GM18505 (cell line): Measurements from ENCODE around the gene RAI1.

Source experiments
- ATAC-seq: cut with Tn5 transposase; IDR thresholded peaks from one replicate; pipeline ENCODE4 v1.9.1; 2021; ENCODE audit not compliant: unreplicated experiment
- POLR2A ChIP-seq: IDR thresholded peaks from 4 replicates; pipeline ENCODE4 v1.6.1; 2011; ENCODE audit warnings: borderline replicate concordance; ENCODE audit not compliant: insufficient read depth, insufficient read length; ENCODE audit errors: extremely low read depth

Gene RAI1

DNA sequence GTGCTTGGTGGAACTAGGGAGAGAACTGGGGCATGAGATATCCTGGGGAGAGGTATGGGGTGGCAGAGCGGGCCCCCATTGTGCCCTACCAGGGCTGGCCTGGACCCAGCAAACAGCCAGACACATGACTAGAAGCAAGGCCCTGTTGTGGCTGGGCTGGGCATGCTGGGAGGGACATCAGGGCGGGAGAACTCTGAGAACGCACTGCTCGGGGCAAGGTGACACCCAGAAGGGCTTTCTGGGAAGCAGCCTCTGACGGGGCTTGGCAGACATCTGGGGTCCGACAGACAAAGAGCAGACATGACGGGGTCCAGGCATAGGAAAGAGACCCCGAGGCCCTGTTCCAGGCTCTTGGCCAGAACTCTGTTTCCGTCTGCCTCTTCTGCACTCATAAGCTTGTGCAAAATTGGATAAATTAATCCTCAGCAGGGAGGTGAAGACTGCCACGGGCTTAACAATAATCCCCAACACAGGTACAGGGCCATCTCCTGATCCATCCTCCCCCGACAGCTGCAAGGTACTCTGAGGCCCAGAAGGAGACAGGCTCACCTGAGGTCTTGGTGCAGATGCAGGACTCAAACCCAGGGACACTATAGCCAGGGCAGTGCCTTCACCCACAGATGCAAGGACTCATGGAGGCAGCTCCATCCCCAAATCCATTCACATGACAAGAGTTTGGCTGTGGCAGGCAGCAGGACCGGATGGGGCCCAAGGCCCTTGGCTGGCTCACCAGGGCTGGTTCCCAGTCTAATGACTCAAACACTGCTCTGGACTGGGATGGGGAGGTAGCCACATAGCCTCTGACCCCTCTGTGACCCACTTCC, 150.2 kb downstream of the RAI1 start:
- no peak for ATAC-seq
- TF ChIP-seq POLR2A: no peak

- no peak for ATAC-seq
- no peak for TF ChIP-seq POLR2A
Measured at GRCh38 chr17:17832032-17832363, 150.7 kb downstream of the RAI1 start.

GRCh38 chr17:17833658-17834357, 152.6 kb downstream of the RAI1 start:
- no peak for TF ChIP-seq POLR2A

DNA sequence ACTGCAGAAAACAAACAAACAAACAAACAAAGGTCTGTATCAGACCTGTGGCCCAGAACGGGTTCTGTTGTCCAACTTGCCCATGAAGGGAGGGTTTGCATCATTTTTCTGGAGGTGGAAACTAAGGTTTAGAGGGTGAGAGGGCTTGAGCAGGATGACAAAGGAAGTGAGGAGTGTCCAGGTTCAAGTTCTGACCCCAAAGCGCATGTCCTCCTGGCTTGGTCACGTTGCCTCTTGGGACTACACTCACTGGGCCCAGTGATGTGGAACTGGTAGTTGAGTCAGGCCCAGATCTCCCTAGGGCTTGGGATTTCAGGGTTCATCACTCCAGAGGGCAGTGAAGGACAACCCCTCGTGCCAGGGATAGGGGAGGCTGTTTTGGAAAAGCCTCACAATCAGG, 153.7 kb downstream of the RAI1 start:
- no peak for TF ChIP-seq POLR2A
- no peak for ATAC-seq

More at GRCh38 chr17:17833658-17834357, 152.6 kb downstream of the RAI1 start:
- ATAC-seq: no peak

- no peak for TF ChIP-seq POLR2A
- ATAC-seq: no peak
Measured at GRCh38 chr17:17835415-17836249, 154.4 kb downstream of the RAI1 start.

- TF ChIP-seq POLR2A: peak; percentile 92
- ATAC-seq: peak; percentile 56
Measured at GRCh38 chr17:17836250-17836817, 155.1 kb downstream of the RAI1 start.

DNA sequence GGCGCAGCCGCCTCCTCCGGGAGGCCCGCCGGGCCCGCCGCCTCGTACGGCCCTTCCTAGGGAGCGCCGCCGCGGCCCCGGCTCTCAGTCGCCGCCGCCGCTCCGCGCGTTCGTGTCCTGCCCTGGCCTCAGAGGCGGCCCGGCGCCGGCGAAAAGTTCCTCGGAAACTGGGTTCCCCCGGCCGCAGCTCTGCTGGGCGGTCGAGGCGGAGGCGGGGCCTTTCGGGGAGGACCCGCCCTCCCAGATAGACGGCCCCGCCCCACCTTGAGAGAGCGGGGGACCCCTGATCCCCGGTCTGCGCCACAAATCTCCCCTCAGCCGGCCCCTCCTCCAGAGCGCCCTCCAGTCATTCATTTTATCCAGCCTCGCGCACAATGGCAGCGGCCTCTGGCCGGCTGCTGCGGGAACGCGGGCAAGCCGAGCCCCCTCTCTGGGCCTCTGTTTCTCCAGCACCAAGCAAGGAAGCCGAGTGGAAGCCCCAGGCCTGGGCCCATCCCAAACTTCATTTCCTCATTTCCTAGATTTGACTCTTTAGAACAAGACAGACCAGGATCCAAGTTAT, 155.6 kb downstream of the RAI1 start, which contains the start of gene SREBF1:
Gene SREBF1, minus strand, starts transcription at position 169 of the 562 bp plus-strand sequence. CDS start 169 bp downstream, outside the sequence.
- TF ChIP-seq POLR2A: no peak
- peak; percentile 17 for ATAC-seq

GRCh38 chr17:17837380-17837821, 156.1 kb downstream of the RAI1 start:
- no peak for ATAC-seq
- TF ChIP-seq POLR2A: no peak

- ATAC-seq: no peak
- TF ChIP-seq POLR2A: no peak
Measured at GRCh38 chr17:17837966-17838962, 157.0 kb downstream of the RAI1 start.

DNA sequence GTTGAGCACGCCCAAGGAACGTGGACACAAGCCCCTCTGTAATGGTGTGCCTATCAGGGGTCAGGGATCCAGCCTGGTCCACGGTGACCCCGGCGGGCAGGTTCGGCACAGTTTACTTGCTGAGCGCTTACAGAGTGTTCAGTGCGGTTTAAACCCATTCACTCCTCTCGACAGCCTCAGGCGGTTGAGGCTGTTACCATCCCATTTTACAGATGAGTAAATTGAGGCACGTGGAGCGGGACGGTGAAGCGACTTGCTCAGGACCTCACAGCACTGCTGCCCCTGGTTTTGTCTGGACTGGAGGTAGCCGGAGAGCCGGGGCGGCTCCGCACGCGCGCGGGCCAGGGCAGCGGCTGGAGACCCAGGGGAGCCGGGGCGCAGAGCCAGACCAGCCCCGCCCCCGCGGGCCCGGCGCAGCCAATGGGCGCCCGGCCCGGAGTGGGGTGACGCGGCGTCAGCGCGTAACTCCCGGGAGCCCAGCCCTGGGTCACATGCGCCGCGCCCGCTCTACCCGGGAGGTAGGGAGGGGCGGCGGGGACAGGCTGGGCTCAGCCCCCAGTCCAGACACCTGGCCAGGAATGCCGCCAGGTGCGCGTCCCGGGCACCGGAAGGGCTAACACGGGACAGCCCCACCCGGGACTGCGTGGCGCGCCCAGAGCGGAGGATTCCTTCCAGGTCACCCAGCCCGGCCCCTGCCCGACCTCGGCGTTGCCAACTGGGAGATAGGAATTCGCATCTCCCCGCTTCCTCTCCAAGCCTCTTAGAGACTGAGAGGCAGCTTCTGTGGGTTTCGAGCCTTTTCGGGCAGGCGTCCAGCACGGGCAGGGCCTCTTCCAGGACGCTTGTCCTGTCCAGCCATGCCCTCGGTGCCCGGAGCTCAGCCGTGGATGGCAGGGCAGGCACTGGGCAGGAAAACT, 158.8 kb downstream of the RAI1 start:
- peak; percentile 50 for ATAC-seq
- TF ChIP-seq POLR2A: peak; percentile 96
